Hepatocyte (in vitro differentiated cells): ENCODE data around the gene SLF2.

Experiments used
- EZH2 ChIP-seq: fragments of 200-600 bp; sonication (generic); IDR thresholded peaks from 2 replicates; pipeline ENCODE4 v1.6.1; 2016; ENCODE audit warnings: antibody characterized with exemption, mild to moderate bottlenecking, borderline replicate concordance
- TF ChIP-seq, protein P1 (sequence below): fragments of 200-600 bp; sonication (generic); IDR thresholded peaks from 2 replicates; pipeline ENCODE4 v1.5.1; 2016; ENCODE audit warnings: antibody characterized with exemption, mild to moderate bottlenecking; ENCODE audit not compliant: poor library complexity

GRCh38 chr10:100993986-100994708 lies 81.4 kb downstream of the SLF2 start:
- TF ChIP-seq, protein P1, sequence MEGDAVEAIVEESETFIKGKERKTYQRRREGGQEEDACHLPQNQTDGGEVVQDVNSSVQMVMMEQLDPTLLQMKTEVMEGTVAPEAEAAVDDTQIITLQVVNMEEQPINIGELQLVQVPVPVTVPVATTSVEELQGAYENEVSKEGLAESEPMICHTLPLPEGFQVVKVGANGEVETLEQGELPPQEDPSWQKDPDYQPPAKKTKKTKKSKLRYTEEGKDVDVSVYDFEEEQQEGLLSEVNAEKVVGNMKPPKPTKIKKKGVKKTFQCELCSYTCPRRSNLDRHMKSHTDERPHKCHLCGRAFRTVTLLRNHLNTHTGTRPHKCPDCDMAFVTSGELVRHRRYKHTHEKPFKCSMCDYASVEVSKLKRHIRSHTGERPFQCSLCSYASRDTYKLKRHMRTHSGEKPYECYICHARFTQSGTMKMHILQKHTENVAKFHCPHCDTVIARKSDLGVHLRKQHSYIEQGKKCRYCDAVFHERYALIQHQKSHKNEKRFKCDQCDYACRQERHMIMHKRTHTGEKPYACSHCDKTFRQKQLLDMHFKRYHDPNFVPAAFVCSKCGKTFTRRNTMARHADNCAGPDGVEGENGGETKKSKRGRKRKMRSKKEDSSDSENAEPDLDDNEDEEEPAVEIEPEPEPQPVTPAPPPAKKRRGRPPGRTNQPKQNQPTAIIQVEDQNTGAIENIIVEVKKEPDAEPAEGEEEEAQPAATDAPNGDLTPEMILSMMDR, result peak; percentile 83
- no peak for TF ChIP-seq EZH2
